K562 (cell line): ENCODE data around the gene C1orf50. TPM values are rescaled to one million over a fixed set of nuclear protein-coding genes. Genes with fewer than 3 reads are reported as not detected.

Source experiments
- ARID2 ChIP-seq: fragments of 450-650 bp; IDR thresholded peaks from 2 replicates; pipeline ENCODE4 v1.6.1; 2017; ENCODE audit warnings: antibody characterized with exemption, mild to moderate bottlenecking
- CBFB ChIP-seq: sonication (generic); formaldehyde crosslinking; IDR thresholded peaks from 2 replicates; pipeline ENCODE4 v1.4.0; 2020; ENCODE audit warnings: mild to moderate bottlenecking, missing genetic modification reagents
- DPF2 ChIP-seq: fragments of 450-650 bp; IDR thresholded peaks from 2 replicates; pipeline ENCODE4 v1.6.1; 2016
- ETV5 ChIP-seq: sonication (generic); formaldehyde crosslinking; IDR thresholded peaks from 2 replicates; pipeline ENCODE4 v1.4.0; 2020; ENCODE audit warnings: low read depth, mild to moderate bottlenecking, missing genetic modification reagents
- FOSL1 ChIP-seq: fragments of 200-800 bp; sonication (Bioruptor generic); conservative IDR thresholded peaks from 2 replicates; pipeline ENCODE4 v1.6.1; 2016; ENCODE audit warnings: missing genetic modification characterization, missing compliant biosample characterization
- GATAD2A ChIP-seq: fragments of 450-650 bp; IDR thresholded peaks from 2 replicates; pipeline ENCODE4 v1.6.1; 2017
- JUND ChIP-seq, 2 experiments: IDR thresholded peaks; 2 replicates in 1 of 2; 3 replicates in 1 of 2; pipeline ENCODE4 v1.6.1; 2011; ENCODE audit warnings: borderline replicate concordance in 2 of 2, low read depth in 2 of 2, low read length in 2 of 2, improper control_type of control experiment in 1 of 2, missing biosample characterization in 1 of 2, missing genetic modification characterization in 1 of 2, missing genetic modification reagents in 1 of 2
- KHSRP ChIP-seq: fragments of 450-650 bp; IDR thresholded peaks from 2 replicates; pipeline ENCODE4 v1.6.1; 2017
- SMC3 ChIP-seq: conservative IDR thresholded peaks from 2 replicates; pipeline ENCODE4 v1.6.1; 2011; ENCODE audit warnings: low read depth, low read length, improper control_type of control experiment; ENCODE audit not compliant: insufficient read depth
- TCF3 ChIP-seq: sonication (generic); formaldehyde crosslinking; IDR thresholded peaks from 2 replicates; pipeline ENCODE4 v1.4.0; 2020; ENCODE audit warnings: mild to moderate bottlenecking, missing genetic modification reagents
- ZEB2 ChIP-seq: fragments of 450-650 bp; IDR thresholded peaks from 2 replicates; pipeline ENCODE4 v1.6.1; 2016
- ZHX1 ChIP-seq: fragments of 150-350 bp; conservative IDR thresholded peaks from 2 replicates; pipeline ENCODE4 v1.6.1; 2014; ENCODE audit warnings: low read length
- ZNF282 ChIP-seq: sonication (generic); formaldehyde crosslinking; IDR thresholded peaks from 2 replicates; pipeline ENCODE4 v1.8.1; 2023; ENCODE audit warnings: missing genetic modification reagents
- ZNF347 ChIP-seq: fragments of 450-650 bp; formaldehyde crosslinking; IDR thresholded peaks from 2 replicates; pipeline ENCODE4 v1.4.0; 2020; ENCODE audit warnings: low read depth, mild to moderate bottlenecking, moderate library complexity
- ZNF586 ChIP-seq: fragments of 450-650 bp; formaldehyde crosslinking; conservative IDR thresholded peaks from 2 replicates; pipeline ENCODE4 v1.4.0; 2020; ENCODE audit warnings: mild to moderate bottlenecking, moderate library complexity
- polyA plus RNA-seq, 8 experiments: library from polyadenylated mRNA; depleted of rRNA in 4 of 8; stranded (reverse) in 5 of 8; unstranded in 3 of 8; fragments of >200 nt; fragmentation: Nextera tagmentation in 2 of 8; fragmentation: Illumina TruSeq in 1 of 8; extraction: Ambion mirVana in 2 of 8; extraction: Trizol in 1 of 8; gene quantifications; 2 replicates each; pipeline versions ENCODE4 v1.2.1 to v1.2.3, GENCODE V29; 2011 to 2014; ENCODE audit warnings: inconsistent platforms in 1 of 8, missing spikeins in 1 of 8
- total RNA-seq, 7 experiments: library from RNA; depleted of rRNA in 6 of 7; stranded (reverse); fragments of >200 nt in 6 of 7; fragmentation: Illumina TruSeq in 2 of 7; extraction: Trizol in 2 of 7; gene quantifications; 2 replicates each; pipeline versions ENCODE4 v1.2.1 to v1.2.3, GENCODE V29; 2011 to 2021; ENCODE audit warnings: low replicate concordance in 1 of 7
- TF ChIP-seq, protein P1 (sequence below), 3 experiments: IDR thresholded peaks in 2 of 3; conservative IDR thresholded peaks in 1 of 3; 2 replicates each; pipeline ENCODE4 v1.5.1; 2011 to 2012; ENCODE audit warnings: low read length in 3 of 3, mild to moderate bottlenecking in 3 of 3, control low read depth in 2 of 3, improper control_type of control experiment in 1 of 3, inconsistent platforms in 1 of 3, low read depth in 1 of 3, mixed read lengths in 1 of 3, moderate library complexity in 1 of 3; ENCODE audit not compliant: insufficient read depth in 2 of 3
- TF ChIP-seq, protein P2 (sequence below): fragments of 450-650 bp; conservative IDR thresholded peaks from 2 replicates; pipeline ENCODE4 v1.6.1; 2016; ENCODE audit warnings: missing genetic modification characterization, low read depth, mild to moderate bottlenecking, missing compliant biosample characterization, moderate library complexity
- TF ChIP-seq, protein P3 (sequence below): fragments of 450-650 bp; IDR thresholded peaks from 2 replicates; pipeline ENCODE4 v1.6.1; 2016

Gene C1orf50
- total and polyA plus RNA-seq, 9 of the 15 experiments (the other 6 are each of a cell fraction or from before 2014, with no cell fraction given), result 0.55 to 13.9 (median 5.2) TPM

GRCh38 chr1:42730988-42731387 is 36.1 kb upstream of the C1orf50 start (continued):
- TF ChIP-seq ZHX1, result no peak
- peak; percentile 82 for TF ChIP-seq JUND (IDR thresholded peaks at IDR 0.05; ENCODE audit: borderline replicate concordance, low read depth, low read length)
- peak; percentile 82; the same call in 2 of the 3 replicates for TF ChIP-seq JUND (tag; IDR thresholded peaks at IDR 0.05; ENCODE audit: borderline replicate concordance, low read depth, low read length)
- no peak for TF ChIP-seq GATAD2A
- no peak for TF ChIP-seq TCF3
- TF ChIP-seq ZNF586 (CRISPR knock-in tag), result no peak
- 0 out of 2 replicates have a peak, but pooled peaks have one; percentile 34 for TF ChIP-seq ETV5 (CRISPR knock-in tag)
- TF ChIP-seq, protein P1, sequence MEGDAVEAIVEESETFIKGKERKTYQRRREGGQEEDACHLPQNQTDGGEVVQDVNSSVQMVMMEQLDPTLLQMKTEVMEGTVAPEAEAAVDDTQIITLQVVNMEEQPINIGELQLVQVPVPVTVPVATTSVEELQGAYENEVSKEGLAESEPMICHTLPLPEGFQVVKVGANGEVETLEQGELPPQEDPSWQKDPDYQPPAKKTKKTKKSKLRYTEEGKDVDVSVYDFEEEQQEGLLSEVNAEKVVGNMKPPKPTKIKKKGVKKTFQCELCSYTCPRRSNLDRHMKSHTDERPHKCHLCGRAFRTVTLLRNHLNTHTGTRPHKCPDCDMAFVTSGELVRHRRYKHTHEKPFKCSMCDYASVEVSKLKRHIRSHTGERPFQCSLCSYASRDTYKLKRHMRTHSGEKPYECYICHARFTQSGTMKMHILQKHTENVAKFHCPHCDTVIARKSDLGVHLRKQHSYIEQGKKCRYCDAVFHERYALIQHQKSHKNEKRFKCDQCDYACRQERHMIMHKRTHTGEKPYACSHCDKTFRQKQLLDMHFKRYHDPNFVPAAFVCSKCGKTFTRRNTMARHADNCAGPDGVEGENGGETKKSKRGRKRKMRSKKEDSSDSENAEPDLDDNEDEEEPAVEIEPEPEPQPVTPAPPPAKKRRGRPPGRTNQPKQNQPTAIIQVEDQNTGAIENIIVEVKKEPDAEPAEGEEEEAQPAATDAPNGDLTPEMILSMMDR (IDR thresholded peaks at IDR 0.05 in 2 of 3, conservative IDR thresholded peaks at IDR 0.05 in 1 of 3; ENCODE audit: insufficient read depth in 2 of 3, low read depth in 1 of 3, low read length in 3 of 3), result peak; percentile 59 to 69 (median 65); a peak in 5 of 6 replicates
- TF ChIP-seq, protein P2, sequence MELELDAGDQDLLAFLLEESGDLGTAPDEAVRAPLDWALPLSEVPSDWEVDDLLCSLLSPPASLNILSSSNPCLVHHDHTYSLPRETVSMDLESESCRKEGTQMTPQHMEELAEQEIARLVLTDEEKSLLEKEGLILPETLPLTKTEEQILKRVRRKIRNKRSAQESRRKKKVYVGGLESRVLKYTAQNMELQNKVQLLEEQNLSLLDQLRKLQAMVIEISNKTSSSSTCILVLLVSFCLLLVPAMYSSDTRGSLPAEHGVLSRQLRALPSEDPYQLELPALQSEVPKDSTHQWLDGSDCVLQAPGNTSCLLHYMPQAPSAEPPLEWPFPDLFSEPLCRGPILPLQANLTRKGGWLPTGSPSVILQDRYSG (tag), result no peak
- no peak for TF ChIP-seq ZNF282
- TF ChIP-seq FOSL1 (tag), result peak; percentile 68
- TF ChIP-seq DPF2, result peak; percentile 20; the same call in 1 of the 2 replicates
- TF ChIP-seq ARID2, result 0 out of 2 replicates have a peak, but pooled peaks have one; percentile 20
- peak; percentile 29; the same call in 1 of the 2 replicates for TF ChIP-seq SMC3
- no peak for TF ChIP-seq CBFB (CRISPR knock-in tag)
- no peak for TF ChIP-seq ZNF347 (CRISPR knock-in tag)
- TF ChIP-seq, protein P3, sequence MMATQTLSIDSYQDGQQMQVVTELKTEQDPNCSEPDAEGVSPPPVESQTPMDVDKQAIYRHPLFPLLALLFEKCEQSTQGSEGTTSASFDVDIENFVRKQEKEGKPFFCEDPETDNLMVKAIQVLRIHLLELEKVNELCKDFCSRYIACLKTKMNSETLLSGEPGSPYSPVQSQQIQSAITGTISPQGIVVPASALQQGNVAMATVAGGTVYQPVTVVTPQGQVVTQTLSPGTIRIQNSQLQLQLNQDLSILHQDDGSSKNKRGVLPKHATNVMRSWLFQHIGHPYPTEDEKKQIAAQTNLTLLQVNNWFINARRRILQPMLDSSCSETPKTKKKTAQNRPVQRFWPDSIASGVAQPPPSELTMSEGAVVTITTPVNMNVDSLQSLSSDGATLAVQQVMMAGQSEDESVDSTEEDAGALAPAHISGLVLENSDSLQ, result peak; percentile 82
- no peak for TF ChIP-seq KHSRP
- TF ChIP-seq ZEB2, result 0 out of 2 replicates have a peak, but pooled peaks have one; percentile 16
